Mesothelial cell of epicardium (in vitro differentiated cells): ENCODE results near the gene P3H2. TPM values are rescaled to one million over a fixed set of nuclear protein-coding genes. Genes with fewer than 3 reads are reported as not detected.

ENCODE experiments used
- DNase-seq, 2 experiments: peaks; one replicate each; pipeline ENCODE4 v3.0.0; 2021; ENCODE audit warnings: low spot score in 2 of 2; ENCODE audit not compliant: unreplicated experiment in 2 of 2
- H3K27ac Mint-ChIP-seq: 2 replicates; pipeline ENCODE4 v1.8.0; 2021; ENCODE audit warnings: mixed read lengths
- H3K27me3 Mint-ChIP-seq: 2 replicates; pipeline ENCODE4 v1.8.0; 2021; ENCODE audit warnings: low read depth, mixed read lengths
- H3K36me3 Mint-ChIP-seq: 2 replicates; pipeline ENCODE4 v1.8.0; 2021; ENCODE audit warnings: mixed read lengths
- H3K4me1 Mint-ChIP-seq: 2 replicates; pipeline ENCODE4 v1.8.0; 2021; ENCODE audit warnings: mixed read lengths
- H3K4me3 Mint-ChIP-seq: 2 replicates; pipeline ENCODE4 v1.8.0; 2021; ENCODE audit warnings: mild to moderate bottlenecking, moderate library complexity, mixed read lengths
- H3K9me3 Mint-ChIP-seq: 2 replicates; pipeline ENCODE4 v1.8.0; 2021; ENCODE audit warnings: mixed read lengths
- CTCF ChIP-seq: fragments of 200-600 bp; sonication (generic); IDR thresholded peaks from one replicate; pipeline ENCODE4 v1.5.0; 2021; ENCODE audit warnings: antibody characterized with exemption; ENCODE audit not compliant: unreplicated experiment
- total RNA-seq: library from RNA; stranded (reverse); gene quantifications from 3 replicates; pipeline ENCODE4 v1.2.1, GENCODE V29; 2021

The P3H2 gene
- total RNA-seq, 1 donor from 2014 or later: 14.8 TPM

- Mint-ChIP-seq H3K9me3 (no peaks in the 10 kb centered on the region), H3K4me3 (no peak overlapping the region), H3K4me1 (peaks cover 11% of the 10 kb centered on the region), H3K27ac (no peak overlapping the region), H3K36me3 (no peaks in the 10 kb centered on the region), H3K27me3 (no peaks in the 10 kb centered on the region)
- no peak for DNase-seq
- no peak for TF ChIP-seq CTCF
Measured at GRCh38 chr3:190064659-190065058, 56.0 kb downstream of the P3H2 start.

- Mint-ChIP-seq H3K9me3 (no peaks in the 10 kb centered on the region), H3K27ac (peak overlapping the region; percentile 72), H3K4me3 (no peak overlapping the region), H3K36me3 (no peaks in the 10 kb centered on the region), H3K4me1 (peaks cover 16% of the 10 kb centered on the region), H3K27me3 (no peaks in the 10 kb centered on the region)
- no peak for DNase-seq
- TF ChIP-seq CTCF: no peak
Measured at GRCh38 chr3:190064112-190064511, 56.6 kb downstream of the P3H2 start.

GRCh38 chr3:190063490-190063889 is 57.2 kb downstream of the P3H2 start:
- Mint-ChIP-seq H3K4me1 (peaks cover 22% of the 10 kb centered on the region), H3K27me3 (no peaks in the 10 kb centered on the region), H3K36me3 (no peaks in the 10 kb centered on the region), H3K4me3 (no peak overlapping the region), H3K27ac (peak overlapping the region; percentile 56), H3K9me3 (no peaks in the 10 kb centered on the region)
- TF ChIP-seq CTCF: no peak
- DNase-seq: no peak

GRCh38 chr3:190060192-190060775 is 60.4 kb downstream of the P3H2 start:
- peaks cover 41% of the 10 kb centered on the region for H3K4me1 Mint-ChIP-seq
- H3K9me3 Mint-ChIP-seq: no peaks in the 10 kb centered on the region
- no peak overlapping the region for H3K27ac Mint-ChIP-seq
- no peak overlapping the region for H3K4me3 Mint-ChIP-seq
- no peak for TF ChIP-seq CTCF
- no peaks in the 10 kb centered on the region for H3K27me3 Mint-ChIP-seq
- no peaks in the 10 kb centered on the region for H3K36me3 Mint-ChIP-seq
- DNase-seq: no peak

- Mint-ChIP-seq H3K9me3 (no peaks in the 10 kb centered on the region), H3K27me3 (no peaks in the 10 kb centered on the region), H3K36me3 (no peaks in the 10 kb centered on the region), H3K27ac (peak overlapping the region; percentile 74), H3K4me1 (peaks cover 46% of the 10 kb centered on the region), H3K4me3 (no peak overlapping the region)
- no peak for TF ChIP-seq CTCF
- no peak for DNase-seq
Measured at GRCh38 chr3:190059242-190059590, 61.5 kb downstream of the P3H2 start.
